Measurements from ENCODE around the gene DNMT3B.
A peak's percentile ranks its signal among the peaks of the same experiment; 100 is the strongest.

The DNMT3B gene

DNA sequence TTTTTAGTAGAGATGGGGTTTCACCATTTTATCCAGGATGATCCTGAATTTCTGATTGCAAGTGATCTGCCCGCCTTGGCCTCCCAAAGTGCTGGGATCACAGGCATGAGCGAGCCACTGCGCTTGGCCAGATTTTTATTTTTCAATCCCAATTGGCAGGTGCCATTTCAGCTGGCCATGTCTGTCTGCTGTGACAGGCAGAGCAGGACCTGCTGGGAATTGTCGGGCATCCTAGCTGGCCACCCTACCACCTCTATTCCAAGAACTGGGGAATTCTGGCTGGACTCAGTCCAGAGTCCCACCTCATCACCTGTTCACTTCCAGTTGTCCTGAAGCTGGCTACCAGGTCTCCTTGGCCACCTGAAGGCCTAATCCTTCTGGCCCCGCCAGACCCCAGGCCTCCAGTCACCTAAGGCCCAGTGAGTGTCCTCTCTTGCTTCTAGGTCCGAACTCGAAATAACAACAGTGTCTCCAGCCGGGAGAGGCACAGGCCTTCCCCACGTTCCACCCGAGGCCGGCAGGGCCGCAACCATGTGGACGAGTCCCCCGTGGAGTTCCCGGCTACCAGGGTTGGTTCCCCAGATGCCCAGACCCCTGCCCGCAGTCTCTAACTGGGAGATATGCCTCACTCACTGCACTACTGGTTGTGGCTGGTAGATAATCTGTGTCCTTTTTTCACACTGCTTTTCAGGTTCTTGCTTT, 24.0 kb downstream of the DNMT3B start:
- TF ChIP-seq, protein P1, sequence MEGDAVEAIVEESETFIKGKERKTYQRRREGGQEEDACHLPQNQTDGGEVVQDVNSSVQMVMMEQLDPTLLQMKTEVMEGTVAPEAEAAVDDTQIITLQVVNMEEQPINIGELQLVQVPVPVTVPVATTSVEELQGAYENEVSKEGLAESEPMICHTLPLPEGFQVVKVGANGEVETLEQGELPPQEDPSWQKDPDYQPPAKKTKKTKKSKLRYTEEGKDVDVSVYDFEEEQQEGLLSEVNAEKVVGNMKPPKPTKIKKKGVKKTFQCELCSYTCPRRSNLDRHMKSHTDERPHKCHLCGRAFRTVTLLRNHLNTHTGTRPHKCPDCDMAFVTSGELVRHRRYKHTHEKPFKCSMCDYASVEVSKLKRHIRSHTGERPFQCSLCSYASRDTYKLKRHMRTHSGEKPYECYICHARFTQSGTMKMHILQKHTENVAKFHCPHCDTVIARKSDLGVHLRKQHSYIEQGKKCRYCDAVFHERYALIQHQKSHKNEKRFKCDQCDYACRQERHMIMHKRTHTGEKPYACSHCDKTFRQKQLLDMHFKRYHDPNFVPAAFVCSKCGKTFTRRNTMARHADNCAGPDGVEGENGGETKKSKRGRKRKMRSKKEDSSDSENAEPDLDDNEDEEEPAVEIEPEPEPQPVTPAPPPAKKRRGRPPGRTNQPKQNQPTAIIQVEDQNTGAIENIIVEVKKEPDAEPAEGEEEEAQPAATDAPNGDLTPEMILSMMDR (IDR thresholded peaks at IDR 0.05): no peak
- no peak overlapping the region for H3K4me3 ChIP-seq (ENCODE audit: low read depth in 1 of 2, low read length in 1 of 2)
- H3K27me3 ChIP-seq: no peaks in the 10 kb centered on the region
- no peaks in the 10 kb centered on the region for H3K4me1 ChIP-seq (ENCODE audit: control insufficient read depth in 1 of 2, insufficient read depth in 1 of 2, low read depth in 1 of 2, low read length in 1 of 2)
- H3K36me3 ChIP-seq: no peaks in the 10 kb centered on the region
- H3K27ac ChIP-seq: no peak overlapping the region
- H3K9me3 ChIP-seq: no peaks in the 10 kb centered on the region

DNA sequence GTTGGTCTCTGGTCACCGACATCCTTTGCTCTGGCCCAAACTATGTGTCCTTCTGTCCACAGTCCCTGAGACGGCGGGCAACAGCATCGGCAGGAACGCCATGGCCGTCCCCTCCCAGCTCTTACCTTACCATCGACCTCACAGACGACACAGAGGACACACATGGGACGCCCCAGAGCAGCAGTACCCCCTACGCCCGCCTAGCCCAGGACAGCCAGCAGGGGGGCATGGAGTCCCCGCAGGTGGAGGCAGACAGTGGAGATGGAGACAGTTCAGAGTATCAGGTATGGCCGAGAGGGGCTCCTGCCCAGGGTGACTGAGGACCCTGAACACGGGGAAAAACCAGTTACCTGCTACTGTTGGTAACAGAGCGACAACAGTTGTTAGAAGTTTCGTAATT, 25.0 kb downstream of the DNMT3B start:
- no peaks in the 10 kb centered on the region for H3K36me3 ChIP-seq
- no peaks in the 10 kb centered on the region for H3K9me3 ChIP-seq
- TF ChIP-seq, protein P1 (IDR thresholded peaks at IDR 0.05): no peak
- no peaks in the 10 kb centered on the region for H3K4me1 ChIP-seq (ENCODE audit: control insufficient read depth in 1 of 2, insufficient read depth in 1 of 2, low read depth in 1 of 2, low read length in 1 of 2)
- no peak overlapping the region for H3K4me3 ChIP-seq (ENCODE audit: low read depth in 1 of 2, low read length in 1 of 2)
- no peaks in the 10 kb centered on the region for H3K27me3 ChIP-seq
- H3K27ac ChIP-seq: no peak overlapping the region

DNA sequence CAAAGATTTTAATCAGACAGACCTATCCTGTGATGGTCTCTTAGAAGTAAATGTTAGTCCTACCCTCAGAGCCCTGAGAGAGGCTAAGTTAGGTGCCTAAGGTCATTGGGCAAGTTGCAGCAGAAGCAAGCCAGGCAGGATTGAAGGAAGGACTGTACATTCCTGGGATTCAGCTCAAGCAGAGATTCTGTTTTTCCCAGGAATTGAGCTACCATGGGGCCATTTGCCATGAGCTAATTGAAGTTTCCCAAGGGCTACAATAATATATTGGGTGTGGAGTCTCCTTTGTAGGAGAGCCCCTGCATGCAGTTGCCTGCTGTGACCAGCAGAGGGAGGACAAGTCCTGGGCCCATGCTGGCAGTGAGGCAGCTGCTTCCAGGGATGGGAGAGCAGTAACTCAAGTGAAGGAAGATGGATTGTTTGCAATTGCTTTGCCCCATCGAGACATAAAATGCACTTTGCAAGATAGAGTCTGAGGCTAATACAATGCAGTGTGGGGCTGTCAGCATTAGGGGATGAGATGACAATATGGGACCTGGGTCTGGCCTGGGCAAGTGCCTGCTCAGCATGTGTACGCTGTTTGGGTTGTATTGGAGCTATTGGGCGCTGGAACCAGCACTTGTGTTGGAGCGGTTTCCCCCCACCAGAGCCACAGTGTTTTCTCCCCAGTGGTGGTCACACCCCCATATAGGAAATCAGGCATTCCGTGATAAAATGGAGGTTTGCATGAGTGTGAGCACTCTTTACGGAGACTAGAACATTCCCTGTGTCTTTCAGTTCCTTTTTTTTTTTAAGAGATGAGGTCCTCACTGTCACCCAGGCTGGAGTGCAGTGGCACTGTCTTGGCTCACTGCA, 27.9 kb downstream of the DNMT3B start:
- no peak overlapping the region for H3K27ac ChIP-seq

DNA sequence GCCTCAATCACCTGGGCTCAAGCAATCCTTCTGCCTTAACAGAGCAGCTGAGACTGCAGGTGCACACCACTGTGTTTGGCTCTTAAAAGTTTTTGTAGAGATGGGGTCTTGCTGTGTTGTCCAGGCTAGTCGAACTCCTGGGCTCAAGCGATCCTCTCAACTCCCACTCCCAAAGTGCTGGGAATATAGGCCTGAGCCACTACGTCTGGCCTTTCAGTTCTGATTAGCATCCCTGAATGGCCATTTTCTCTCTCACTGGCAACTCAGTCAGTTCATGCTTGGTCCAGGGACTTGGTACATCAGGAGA, 28.5 kb downstream of the DNMT3B start:
- Histone ChIP-seq H3K27ac (no peak overlapping the region), H3K4me3 (ENCODE audit: low read depth in 1 of 2, low read length in 1 of 2) (no peak overlapping the region), H3K4me1 (ENCODE audit: control insufficient read depth in 1 of 2, insufficient read depth in 1 of 2, low read depth in 1 of 2, low read length in 1 of 2) (no peaks in the 10 kb centered on the region), H3K9me3 (no peaks in the 10 kb centered on the region), H3K36me3 (no peaks in the 10 kb centered on the region), H3K27me3 (no peaks in the 10 kb centered on the region)
- TF ChIP-seq, protein P1 (IDR thresholded peaks at IDR 0.05): no peak

More for the DNA sequence above, 27.9 kb downstream of the DNMT3B start:
- TF ChIP-seq, protein P1 (IDR thresholded peaks at IDR 0.05): peak; percentile 93
- no peaks in the 10 kb centered on the region for H3K4me1 ChIP-seq (ENCODE audit: control insufficient read depth in 1 of 2, insufficient read depth in 1 of 2, low read depth in 1 of 2, low read length in 1 of 2)
- H3K4me3 ChIP-seq (ENCODE audit: low read depth in 1 of 2, low read length in 1 of 2): no peak overlapping the region
- no peaks in the 10 kb centered on the region for H3K36me3 ChIP-seq
- no peaks in the 10 kb centered on the region for H3K9me3 ChIP-seq
- no peaks in the 10 kb centered on the region for H3K27me3 ChIP-seq

DNA sequence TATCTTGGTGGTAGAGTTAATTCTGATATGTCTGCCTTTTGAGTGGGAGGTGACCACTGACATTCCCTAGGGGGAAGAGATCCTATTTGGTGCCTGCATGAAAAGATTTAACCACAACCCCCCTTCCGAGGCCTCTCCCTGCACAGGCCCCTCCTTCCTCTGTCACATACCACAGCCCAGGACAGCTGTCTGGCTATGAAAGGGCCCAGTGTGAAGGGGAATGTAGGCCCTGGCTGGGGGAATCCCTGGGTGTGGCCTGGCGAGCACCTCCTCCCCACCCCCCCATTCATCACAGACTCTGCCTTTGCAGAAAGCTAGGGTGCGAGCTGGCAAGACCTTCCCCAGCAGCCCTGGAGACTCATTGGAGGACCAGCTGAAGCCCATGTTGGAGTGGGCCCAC, 30.1 kb downstream of the DNMT3B start:
- Histone ChIP-seq H3K27ac (no peak overlapping the region), H3K36me3 (no peaks in the 10 kb centered on the region), H3K9me3 (no peaks in the 10 kb centered on the region), H3K4me3 (ENCODE audit: low read depth in 1 of 2, low read length in 1 of 2) (no peak overlapping the region), H3K27me3 (no peaks in the 10 kb centered on the region), H3K4me1 (ENCODE audit: control insufficient read depth in 1 of 2, insufficient read depth in 1 of 2, low read depth in 1 of 2, low read length in 1 of 2) (no peaks in the 10 kb centered on the region)
- TF ChIP-seq, protein P1 (IDR thresholded peaks at IDR 0.05): no peak

All from neutrophil (primary cell).